C4-2B (cell line): ENCODE data around the gene KLK6.

Experiments used
- CTCF ChIP-seq: fragments of 450-650 bp; conservative IDR thresholded peaks from 2 replicates; pipeline ENCODE4 v1.5.1; 2017; ENCODE audit warnings: mild to moderate bottlenecking
- ZFX ChIP-seq: fragments of 450-650 bp; IDR thresholded peaks from 2 replicates; pipeline ENCODE4 v1.6.1; 2017

GRCh38 chr19:51001515-51001914 is 32.1 kb upstream of the KLK6 start, which contains the start of gene KLK8:
- TF ChIP-seq CTCF (no peak), ZFX (no peak)
